OCI-LY7 (cell line): Measurements from ENCODE around the gene CACNA1B.

Source experiments
- EZH2phosphoT487 ChIP-seq: fragments of 200-600 bp; sonication (generic); IDR thresholded peaks from 2 replicates; pipeline ENCODE4 v1.6.1; 2018; ENCODE audit warnings: low read depth, borderline replicate concordance, mild to moderate bottlenecking, mixed run types, antibody characterized with exemption, low read length, moderate library complexity, mixed read lengths
- TF ChIP-seq, protein P1 (sequence below): fragments of 200-600 bp; sonication (generic); conservative IDR thresholded peaks from 2 replicates; pipeline ENCODE4 v1.5.1; 2014; ENCODE audit warnings: mild to moderate bottlenecking, antibody characterized with exemption, low read length, moderate library complexity, mixed read lengths

DNA sequence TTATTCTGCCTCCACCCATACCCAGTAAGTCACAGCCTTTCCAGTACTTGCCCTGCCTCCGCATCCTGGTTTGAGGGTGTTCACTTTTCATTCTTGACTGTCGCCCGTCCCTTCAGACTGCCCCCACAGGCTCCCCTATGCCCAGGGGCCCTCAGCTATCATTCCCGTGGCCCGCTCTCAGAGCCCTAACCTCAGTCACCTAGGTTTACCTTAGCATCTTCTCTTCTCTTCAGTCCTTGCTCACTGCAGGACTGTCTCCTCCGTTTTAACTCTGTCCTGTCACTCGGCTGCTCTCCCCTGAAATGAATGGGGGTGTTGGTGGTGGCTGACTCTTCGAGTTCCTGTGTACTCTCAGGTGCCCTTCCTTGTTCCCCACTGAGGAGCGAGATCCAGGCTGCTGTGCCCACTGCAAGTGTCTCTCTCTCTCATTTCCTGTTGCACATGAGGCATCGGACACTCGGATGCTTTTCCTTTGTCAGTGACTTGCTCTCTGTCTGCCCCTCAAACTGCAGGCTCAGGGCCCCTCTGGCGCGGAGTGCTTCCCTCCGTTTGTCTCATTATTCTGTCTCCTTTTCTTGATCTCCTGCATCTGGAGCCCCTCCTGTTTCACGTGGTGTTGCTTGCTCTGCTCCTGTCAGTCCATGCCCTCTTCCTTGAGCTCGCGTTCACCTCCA is 89.8 kb downstream of the CACNA1B start:
- TF ChIP-seq, protein P1, sequence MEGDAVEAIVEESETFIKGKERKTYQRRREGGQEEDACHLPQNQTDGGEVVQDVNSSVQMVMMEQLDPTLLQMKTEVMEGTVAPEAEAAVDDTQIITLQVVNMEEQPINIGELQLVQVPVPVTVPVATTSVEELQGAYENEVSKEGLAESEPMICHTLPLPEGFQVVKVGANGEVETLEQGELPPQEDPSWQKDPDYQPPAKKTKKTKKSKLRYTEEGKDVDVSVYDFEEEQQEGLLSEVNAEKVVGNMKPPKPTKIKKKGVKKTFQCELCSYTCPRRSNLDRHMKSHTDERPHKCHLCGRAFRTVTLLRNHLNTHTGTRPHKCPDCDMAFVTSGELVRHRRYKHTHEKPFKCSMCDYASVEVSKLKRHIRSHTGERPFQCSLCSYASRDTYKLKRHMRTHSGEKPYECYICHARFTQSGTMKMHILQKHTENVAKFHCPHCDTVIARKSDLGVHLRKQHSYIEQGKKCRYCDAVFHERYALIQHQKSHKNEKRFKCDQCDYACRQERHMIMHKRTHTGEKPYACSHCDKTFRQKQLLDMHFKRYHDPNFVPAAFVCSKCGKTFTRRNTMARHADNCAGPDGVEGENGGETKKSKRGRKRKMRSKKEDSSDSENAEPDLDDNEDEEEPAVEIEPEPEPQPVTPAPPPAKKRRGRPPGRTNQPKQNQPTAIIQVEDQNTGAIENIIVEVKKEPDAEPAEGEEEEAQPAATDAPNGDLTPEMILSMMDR: no peak
- no peak for TF ChIP-seq EZH2phosphoT487
